Epidermal melanocyte (primary cell): ENCODE results near the gene PTPRU.

Source experiments
- DNase-seq: peaks from one replicate; pipeline ENCODE4 v3.0.0; 2011; ENCODE audit warnings: low spot score; ENCODE audit not compliant: insufficient read length

The PTPRU gene

DNA sequence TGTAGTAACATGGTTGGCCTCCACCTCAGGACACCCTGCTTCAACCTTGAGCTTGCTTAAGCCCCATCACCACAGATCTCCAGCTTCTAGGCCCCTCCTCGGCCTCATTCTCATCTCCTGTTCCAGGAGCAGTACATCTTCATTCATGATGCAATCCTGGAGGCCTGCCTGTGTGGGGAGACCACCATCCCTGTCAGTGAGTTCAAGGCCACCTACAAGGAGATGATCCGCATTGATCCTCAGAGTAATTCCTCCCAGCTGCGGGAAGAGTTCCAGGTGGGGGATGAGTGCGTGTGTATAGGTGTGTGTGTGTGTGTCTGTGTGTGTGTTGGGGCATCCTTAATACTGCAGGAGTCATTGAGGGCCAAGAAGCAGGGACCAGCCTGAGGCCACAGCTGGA is 79.6 kb downstream of the PTPRU start:
- DNase-seq: no peak

DNA sequence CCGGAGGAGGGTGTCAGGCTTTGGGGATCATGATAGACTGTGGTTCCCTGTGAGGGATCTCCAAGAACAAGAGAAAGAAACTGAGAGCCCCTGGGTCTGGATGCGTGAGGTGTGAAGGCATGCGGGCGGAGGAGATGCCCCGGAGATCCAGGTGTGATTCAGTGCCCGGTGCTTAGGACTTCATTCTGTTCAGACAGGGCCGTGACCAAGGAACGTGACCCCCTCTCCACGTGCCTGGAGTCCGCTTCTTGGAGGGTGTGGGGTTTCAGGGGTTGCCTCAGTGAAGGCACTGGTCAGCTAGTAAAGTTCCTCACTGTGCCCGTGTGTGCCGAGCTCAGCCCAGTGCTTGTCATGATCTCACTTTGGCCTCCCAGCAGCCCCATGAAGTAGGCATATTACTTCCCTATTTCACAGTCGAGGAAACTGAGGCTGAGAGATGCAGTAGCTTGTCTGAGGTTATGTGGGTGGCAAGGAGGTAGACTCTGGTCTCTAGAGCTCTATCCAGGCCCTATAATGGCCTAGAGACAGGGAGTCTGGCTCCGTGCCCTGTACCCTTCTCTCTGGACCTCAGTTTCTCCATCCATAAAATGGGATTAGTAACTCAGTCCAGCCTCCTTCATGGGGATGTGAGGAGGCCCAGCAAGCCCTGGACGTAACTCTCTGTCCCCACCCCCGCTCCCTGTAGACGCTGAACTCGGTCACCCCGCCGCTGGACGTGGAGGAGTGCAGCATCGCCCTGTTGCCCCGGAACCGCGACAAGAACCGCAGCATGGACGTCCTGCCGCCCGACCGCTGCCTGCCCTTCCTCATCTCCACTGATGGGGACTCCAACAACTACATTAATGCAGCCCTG is 81.0 kb downstream of the PTPRU start:
- no peak for DNase-seq

DNA sequence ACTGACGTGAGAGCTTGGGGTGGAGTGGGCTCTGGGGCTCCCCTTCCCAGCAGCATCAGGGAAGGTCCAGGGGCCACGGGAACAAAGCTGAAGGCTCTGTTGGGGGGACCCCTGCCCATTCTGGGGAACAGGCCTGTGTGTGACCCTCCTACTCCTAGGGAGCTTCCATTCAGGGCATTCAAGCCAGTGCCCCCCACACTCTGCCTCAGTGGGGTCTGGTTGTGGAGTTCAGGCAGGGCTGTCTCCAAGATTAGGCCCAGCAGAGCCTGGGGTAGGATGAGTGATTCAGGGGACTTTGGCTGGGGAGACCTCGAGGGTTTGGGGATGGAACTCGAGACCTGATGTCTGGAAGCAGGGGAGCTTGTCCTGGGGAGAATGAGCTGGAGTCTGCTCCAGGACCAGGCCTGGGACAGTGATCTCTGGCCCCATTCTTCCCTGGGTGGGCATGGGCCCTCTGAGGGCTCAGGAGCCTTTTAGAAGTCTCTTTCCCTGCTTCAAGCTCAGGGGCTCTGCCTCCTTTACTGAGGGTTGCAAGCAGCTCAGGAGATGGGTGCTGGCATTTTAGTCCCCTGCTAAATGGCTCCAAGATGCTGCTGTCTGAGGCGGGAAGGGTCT is 81.7 kb downstream of the PTPRU start:
- no peak for DNase-seq

DNA sequence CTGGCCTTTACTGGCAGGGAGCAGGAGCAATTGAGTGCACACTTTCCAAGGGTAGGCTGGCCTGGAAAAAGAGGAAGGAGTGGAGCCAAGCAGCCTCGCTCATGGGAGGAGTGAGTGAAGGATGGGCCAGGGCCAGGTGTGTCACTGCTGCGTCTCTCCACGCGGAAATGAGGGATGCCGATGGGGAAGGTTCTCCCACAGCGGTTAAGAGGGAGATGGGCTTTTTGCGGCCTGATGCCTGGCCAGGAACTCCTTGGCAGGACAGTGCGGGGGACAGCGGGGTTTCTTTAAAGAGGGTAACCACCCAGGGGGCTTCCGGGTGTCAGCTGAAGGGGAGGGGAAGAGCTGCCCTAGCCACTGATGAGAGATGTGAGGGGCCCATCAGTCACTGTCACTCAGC is 82.4 kb downstream of the PTPRU start:
- no peak for DNase-seq

DNA sequence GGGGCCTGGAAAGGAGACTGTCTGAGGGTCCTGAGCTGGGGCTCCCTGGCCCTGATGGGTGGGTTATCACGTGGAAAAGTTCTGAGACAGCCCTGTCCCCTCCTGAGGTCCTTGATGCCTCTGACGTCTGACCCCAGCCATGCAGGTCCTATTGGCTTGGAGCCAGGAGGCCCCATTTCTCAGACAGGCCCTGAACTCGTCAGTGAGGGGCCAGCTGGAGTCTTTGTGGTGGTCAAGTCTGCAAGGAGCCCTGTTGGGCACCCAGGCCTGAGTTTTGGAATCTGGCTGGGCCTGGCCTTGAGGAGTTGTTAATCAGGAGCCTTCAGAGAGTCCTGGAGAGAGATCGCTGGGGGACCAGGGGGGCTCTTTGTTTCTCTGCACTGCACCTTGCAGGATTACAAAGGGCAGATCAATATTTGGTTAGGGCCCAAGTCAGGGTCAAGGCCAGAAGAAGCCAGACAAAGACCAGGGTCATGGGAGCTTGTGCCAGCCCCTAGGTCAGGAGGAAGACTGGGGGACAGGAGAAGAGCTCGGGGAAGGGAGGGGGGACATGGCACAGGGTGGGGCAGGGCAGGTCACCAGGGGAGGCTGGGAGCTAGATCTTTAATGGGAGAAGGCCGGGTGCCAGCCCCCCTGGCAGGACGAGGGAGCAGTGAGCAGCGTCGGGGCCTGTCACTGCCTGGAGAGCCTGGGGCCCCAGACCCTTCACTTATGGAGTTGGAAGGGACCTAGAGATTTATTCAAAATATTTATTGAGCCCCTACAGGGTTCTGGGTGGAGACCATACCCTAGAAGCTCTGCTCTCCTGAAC is 83.2 kb downstream of the PTPRU start:
- no peak for DNase-seq

DNA sequence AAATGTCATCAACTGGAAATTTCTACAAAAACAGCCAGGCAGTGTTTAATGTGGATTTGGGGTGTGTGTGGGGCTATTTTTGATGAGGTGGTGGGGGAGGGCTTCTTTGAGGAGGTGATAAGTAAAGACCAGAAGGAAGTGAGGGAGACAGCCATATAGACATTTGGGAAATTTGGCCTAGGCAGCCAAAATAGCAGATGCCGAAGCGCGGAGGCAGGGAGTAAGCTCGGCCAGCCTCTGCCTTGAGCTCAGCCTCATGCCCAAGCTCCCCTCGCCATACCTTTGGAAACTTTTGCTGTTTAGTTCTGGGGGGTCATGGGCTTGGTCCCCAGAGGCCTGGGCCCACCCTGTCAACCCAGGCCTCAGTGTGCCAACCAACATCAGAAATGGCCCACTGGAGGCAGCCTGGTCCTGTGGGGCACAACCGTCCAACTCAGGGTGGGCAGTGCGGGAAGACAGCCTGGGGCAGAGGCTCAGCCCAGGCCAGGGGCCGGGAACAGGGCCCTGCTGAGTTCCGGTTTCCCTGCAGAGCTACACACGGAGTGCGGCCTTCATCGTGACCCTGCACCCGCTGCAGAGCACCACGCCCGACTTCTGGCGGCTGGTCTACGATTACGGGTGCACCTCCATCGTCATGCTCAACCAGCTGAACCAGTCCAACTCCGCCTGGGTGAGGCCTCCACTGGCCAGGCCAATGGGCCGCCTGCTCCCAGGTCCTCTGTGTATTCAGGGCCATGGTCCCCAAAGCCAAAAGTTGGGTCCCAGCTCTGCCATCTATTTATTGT is 84.0 kb downstream of the PTPRU start:
- DNase-seq: no peak

DNA sequence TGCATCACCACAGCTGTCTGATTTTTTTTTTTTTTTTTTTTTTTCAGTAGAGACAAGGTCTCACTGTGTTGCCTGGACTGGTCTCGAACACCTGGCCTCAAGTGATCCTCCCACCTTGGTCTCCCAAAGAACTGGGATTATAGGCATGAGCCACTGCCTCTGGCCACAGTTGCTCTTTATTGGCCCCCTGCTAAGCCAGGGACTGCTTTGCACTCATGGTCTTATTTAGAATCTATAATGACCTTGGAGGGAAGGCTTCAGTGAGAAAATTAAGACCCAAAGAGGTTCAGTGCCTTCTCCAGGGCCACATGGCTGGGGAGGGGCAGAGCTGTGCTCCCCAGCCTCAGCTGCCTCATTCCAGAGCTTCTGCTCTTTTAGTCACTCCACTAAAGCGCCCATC is 84.9 kb downstream of the PTPRU start:
- DNase-seq: no peak

DNA sequence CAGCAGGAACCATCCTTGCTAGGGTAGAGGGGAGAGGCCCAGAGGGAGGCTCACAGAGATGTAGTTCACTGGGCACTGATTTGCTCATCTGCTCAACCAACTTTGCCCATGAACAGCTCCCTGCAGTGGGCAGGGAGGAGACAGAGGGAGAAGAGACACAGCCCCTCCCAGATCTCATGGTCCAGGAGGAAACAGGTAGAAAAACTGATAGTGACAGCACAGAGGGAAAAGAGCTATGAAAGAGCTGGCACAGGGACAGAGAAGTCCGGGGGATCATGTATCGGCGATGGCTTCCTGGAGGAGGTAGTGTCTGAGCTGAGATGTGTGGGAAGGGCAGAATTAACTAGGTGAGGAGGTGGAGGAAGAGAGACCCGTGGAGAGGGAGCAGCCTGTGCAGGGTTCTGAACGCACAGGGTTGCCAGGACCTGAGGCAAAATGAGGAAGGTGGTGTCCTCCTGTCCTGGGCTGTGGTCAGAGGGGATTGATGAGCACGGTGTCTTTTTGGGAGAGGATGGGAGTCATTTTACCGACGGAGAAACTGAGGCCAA is 85.9 kb downstream of the PTPRU start:
- DNase-seq: no peak

DNA sequence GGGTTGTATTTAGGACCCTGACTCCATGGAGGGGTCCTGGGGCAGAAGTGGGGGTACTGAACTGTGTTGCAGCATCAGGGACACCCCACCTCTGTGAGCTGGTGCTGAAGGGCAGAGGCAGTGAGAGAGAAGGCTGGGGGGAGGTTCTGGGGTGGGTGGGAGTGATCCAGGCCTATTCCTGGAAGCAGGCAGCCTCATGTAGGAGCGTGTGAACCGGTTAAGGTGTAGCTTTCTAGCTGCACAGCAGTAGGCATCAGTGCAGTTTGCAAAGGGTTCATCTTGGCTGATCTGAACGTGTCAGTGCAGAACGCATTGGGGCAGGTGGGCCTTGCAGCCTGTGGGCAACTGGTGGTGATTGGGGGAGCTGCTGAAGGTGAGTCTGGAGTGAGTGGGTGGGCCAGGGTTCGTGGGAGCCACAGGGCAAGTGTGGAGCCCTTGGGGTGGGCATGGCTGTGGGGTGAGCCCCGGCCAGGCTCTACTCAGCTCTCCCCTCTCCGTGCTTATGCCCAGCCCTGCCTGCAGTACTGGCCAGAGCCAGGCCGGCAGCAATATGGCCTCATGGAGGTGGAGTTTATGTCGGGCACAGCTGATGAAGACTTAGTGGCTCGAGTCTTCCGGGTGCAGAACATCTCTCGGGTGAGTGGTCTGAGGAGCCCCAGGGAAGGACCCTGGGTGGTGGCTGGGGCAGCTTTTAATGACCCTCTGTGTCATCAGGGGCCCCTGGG is 86.7 kb downstream of the PTPRU start:
- DNase-seq: no peak

DNA sequence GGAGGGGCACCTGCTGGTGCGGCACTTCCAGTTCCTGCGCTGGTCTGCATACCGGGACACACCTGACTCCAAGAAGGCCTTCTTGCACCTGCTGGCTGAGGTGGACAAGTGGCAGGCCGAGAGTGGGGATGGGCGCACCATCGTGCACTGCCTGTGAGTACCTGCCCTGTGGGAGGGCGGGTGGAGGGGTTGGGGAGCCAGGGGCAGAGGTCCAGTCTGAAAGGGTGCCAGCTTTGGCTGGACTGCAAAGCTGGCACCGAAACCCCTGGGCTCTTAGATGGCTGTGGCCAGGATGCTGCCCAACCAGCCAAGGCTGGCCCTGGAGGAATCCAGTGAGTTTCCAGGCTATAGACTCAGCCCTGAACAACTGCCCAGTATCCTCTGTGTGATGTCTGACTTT is 87.3 kb downstream of the PTPRU start:
- no peak for DNase-seq

DNA sequence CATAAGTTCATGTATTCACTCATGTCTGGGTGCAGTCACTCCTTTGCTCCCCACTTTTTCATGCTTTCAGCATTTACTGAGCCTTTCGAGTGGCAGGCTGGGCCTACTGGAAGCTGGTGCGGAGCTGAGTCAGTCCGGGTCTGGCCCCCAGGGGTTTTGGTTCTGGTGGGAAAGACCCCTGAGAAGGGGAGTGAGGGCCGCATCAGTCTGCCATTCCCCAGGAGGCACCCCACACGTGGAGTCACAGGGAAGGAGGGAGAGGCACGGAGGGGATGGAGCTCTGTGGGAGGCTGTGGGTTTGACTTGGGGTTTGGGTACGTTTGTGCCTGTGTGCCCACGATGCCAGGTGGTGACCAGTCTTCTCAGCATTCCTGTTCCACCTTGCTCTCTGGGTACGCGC is 87.9 kb downstream of the PTPRU start:
- DNase-seq: no peak

DNA sequence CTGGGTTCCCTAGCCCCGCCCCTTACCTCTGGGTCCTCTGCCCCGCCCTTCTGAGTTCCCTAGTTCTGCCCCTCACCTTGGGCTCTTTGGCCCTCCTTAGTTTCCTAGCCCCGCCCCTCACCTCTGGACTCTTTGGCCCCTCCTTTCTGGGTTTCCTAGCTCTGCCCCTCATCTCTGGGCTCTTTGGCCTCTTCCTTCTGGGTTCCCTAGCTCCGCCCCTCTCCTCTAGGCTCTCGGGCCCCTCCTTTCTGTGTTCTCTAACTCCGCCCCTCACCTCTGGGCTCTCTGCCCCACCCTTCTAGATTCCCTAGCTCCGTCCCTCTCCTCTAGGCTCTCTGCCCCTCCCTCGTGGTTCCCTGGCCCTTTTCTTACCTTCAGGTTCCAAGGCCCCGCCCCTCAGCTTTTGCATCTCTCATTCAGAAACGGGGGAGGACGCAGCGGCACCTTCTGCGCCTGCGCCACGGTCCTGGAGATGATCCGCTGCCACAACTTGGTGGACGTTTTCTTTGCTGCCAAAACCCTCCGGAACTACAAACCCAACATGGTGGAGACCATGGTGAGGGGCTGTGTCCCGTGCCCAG is 88.5 kb downstream of the PTPRU start:
- no peak for DNase-seq

DNA sequence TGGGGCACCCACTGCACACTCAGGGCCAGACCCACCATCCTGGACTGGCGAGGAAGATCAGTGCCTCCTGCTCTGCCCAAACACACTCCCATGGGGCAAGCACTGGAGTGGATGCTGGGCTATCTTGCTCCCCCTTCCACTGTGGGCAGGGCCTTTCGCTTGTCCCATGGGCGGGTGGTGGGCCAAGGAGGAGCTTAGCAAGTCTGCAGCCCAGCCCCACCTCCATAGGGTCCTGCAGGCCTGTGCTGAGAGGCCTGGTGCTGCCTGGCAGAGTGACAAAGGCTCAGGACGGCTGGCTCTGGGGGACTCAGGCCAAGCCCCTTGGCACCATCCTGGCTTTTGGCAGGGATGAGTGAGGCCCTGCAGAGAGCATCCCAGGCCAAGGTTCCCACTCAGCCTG is 89.4 kb downstream of the PTPRU start:
- no peak for DNase-seq

DNA sequence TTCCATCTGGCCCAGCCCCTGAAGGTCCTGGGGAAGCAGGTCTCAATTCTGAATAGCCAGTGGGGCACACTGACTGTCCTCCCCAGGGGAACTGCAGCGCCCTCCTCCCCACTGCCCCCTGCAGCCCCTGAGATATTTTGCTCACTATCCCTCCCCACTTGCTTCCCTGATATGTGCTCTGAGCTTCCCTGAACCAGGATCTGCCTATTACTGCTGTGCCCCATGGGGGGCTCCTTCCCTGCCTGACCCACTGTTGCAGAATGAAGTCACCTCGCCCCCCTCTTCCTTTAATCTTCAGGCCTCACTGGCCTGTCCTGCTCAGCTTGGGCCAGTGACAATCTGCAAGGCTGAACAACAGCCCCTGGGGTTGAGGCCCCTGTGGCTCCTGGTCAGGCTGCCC is 89.8 kb downstream of the PTPRU start:
- DNase-seq: no peak

DNA sequence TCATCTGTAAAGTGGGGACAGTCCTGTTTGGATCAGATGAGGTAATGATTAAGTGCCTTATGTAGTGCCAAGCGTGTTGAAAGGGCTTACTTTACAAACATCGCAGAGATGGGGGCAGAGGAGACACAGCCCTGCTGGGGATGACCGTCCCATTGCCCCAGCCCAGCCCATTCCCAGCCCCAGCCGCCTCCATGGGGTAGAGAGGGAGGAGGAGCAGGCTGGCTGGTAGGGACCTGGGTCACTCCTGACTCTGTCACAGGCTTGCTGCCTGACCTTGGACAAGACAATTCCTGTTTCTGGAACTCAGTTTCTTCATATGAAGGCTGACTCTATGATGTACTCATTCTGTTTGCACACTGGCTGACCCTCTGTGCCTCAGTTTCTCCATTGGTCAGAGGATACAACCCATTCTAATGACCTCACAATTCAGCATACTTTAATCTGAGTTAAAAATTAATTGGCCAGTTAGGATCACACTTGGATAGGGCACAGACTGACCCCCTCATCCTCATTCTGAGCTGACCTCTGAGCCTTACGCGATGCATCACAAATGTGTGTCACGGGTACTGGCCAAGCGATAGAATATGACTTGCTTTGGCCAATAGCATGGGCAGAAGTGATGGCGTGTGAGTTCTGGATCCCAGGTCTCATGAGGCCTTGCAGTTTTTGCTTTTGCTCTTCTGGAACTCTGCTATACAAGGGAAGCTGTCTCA is 91.1 kb downstream of the PTPRU start:
- no peak for DNase-seq

DNA sequence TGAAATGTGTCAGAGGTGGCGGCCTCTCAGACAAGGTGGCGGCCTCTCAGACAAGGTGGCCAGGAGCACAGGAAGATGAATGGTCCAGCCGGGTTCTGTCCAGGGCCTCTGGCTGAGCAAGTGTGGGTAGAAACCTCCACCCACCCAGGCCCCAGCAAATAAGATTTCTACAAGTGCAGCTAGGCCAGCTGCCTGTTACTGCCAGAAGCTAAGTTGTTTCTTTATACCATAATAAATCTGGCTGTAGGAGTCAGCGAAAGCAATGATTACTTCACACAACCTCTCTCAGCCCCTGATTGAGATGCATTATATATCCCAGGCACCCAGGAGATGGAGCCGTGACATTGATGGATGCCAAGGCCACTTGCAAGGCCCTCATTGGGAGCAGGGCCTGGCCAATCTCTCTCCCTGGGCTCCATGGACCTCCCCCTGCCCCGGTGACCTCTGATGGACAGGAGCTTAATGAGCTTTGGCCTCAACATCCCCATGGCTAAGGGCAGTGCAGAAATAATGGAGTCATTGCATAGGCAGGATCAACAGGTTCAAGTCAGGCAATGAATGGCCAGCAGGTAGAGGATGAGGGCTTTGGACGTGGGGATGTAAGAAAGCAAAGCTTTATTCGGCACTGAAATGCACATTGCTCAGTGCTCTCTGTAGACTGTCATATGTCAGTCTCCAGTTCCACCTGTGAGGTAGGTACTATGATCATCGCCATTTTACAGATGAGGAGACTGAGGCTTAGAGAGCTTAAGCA is 92.9 kb downstream of the PTPRU start:
- DNase-seq: no peak

DNA sequence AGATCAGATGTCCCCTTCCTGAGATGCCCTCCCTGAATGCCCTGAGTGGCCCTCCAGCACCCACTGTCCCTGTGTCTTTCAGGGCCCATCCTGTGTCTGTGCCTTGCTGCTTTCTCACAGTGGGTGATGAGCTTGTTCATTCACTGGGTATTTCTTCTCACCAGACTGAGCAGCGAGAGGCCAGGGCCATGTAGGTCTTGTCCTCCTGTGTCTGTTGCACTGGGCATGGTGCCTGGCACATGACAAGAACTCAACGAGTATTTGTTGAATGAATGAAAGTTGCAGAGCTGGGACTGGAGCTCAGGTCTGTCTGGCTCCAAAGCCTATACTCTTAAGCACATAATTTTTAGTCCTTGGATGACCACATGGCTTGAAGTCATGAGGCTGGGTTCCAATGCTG is 93.8 kb downstream of the PTPRU start:
- no peak for DNase-seq

DNA sequence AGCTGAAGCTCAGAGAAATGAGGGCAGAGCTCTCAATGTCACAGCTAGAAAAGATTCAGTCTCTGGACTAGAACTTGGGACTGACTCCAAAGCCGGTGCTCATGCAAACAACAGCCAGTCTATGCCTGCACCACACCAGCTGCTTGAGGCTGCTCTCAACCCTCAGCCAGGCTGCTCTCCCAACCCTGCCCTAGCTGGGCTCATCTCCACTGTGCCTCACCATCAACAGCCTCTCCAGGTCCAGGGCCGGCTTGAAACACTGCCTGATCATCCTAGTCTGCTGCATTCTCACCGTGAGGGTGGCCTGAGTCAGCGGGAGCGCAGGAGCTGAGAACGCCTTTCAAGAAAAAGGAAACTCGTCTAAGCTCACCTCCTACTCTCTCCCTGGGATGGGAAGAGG is 94.5 kb downstream of the PTPRU start:
- DNase-seq: no peak

DNA sequence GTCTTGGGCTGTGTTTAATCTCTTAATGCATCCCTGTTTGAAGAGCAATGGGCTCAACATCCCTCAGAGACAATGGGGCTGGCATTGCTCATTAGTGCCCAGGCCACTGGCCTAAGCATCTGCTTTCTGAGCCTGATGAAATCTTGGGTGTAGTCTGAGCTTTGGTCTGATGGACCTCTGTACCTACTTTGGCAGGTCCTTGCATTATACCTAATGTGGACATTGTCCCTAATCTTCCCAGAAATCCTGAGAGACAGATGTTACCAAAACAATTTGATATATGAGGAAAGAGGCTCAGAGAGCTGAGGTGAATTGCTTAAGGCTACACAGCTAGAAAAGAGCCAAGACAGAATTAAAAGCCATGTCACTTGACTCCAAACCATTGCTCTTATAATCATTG is 95.0 kb downstream of the PTPRU start:
- DNase-seq: no peak
